NCI-H2196 (cell line): ENCODE measurements around the gene TAF1C.

ENCODE experiments used
- DNase-seq: peaks from one replicate; lab custom pipeline; 2025; ENCODE audit not compliant: unreplicated experiment; lab: John Stamatoyannopoulos, UW

Gene TAF1C

DNA sequence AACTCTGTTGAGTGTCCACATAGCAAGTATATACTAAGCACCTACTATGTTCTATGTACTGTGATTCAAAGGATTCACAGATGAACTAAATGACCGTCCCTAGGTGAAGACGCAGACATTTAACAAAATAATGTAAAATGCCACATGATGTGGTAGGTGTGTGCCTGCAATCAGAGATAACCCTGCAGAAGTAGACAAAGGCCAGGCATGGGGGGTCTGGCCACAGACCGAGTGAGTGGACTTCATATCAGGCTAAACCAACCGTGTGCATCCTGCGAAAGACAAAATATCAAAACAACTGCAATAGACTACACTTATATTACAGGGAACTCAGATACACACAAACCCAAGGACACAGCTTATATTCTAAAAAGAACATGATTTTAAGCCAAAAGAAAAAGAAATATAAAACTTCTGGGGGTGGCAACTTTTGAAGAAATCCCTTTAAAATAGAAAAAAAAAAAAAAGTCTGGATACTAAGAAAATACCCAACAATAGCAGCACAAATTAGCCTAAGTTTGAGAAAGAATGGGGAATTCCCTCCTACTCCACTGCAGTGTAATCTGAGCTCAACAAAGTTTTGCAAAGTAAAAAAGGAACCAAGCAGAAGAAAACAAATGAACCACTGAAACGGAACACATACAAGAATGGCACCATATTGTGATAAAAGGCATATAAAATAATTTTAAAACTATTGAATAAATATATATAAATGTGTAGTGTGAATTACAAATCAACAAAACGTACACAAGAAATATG, 54.2 kb downstream of the TAF1C start:
- no peak for DNase-seq

DNA sequence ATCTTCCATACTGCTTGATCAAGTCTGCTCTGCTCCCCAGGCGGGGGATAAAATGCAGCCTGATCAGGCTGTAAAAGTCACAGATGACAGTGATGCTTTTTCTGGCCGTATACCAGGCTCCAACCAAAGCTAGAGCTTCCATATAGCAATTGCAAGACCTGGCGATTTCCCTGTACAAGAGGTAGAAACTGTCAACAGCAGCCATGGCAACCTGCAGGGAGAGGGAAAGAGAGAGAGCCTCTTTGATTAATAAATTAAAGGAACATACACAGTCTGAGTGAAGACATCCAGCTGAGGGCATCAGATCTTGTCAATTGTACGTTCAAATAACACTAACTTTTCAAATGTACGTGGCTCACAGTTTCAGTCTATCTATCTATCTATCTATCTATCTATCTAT, 55.7 kb downstream of the TAF1C start:
- DNase-seq, result no peak
